HepG2 (cell line): ENCODE results near the gene THSD8. TPM values are rescaled to one million over a fixed set of nuclear protein-coding genes. Genes with fewer than 3 reads are reported as not detected.

Experiments
- ATF1 ChIP-seq: IDR thresholded peaks from 2 replicates; pipeline ENCODE4 v1.6.1; 2016; ENCODE audit warnings: mild to moderate bottlenecking, control low read depth
- CCAR2 ChIP-seq: fragments of 200-400 bp; formaldehyde crosslinking; optimal IDR thresholded peaks from 2 replicates; pipeline ENCODE3; 2018; ENCODE audit warnings: low read depth, mild to moderate bottlenecking, low read length, moderate library complexity
- CEBPG ChIP-seq: IDR thresholded peaks from 2 replicates; pipeline ENCODE4 v1.6.1; 2016
- CREBL2 ChIP-seq: sonication (generic); formaldehyde crosslinking; IDR thresholded peaks from 2 replicates; pipeline ENCODE4 v1.8.1; 2023; ENCODE audit warnings: missing genetic modification reagents, mild to moderate bottlenecking, borderline replicate concordance
- GTF3A ChIP-seq: sonication (generic); formaldehyde crosslinking; conservative IDR thresholded peaks from 2 replicates; pipeline ENCODE4 v1.4.0; 2020; ENCODE audit warnings: mild to moderate bottlenecking, missing genetic modification reagents
- HNRNPLL ChIP-seq: fragments of 200-400 bp; formaldehyde crosslinking; IDR thresholded peaks from 2 replicates; pipeline ENCODE4 v1.6.1; 2017; ENCODE audit warnings: mild to moderate bottlenecking, low read depth, low read length; ENCODE audit not compliant: poor library complexity, severe bottlenecking
- IKZF5 ChIP-seq: IDR thresholded peaks from 2 replicates; pipeline ENCODE4 v1.6.1; 2018; ENCODE audit warnings: missing genetic modification reagents, mild to moderate bottlenecking, missing compliant biosample characterization
- MED13 ChIP-seq: sonication (generic); formaldehyde crosslinking; IDR thresholded peaks from 2 replicates; pipeline ENCODE4 v1.5.0; 2020; ENCODE audit warnings: missing genetic modification reagents
- PHF21A ChIP-seq: sonication (generic); formaldehyde crosslinking; IDR thresholded peaks from 2 replicates; pipeline ENCODE4 v1.5.0; 2020; ENCODE audit warnings: mild to moderate bottlenecking, missing genetic modification reagents
- SMARCC2 ChIP-seq: fragments of 450-650 bp; IDR thresholded peaks from 2 replicates; pipeline ENCODE4 v1.6.1; 2017; ENCODE audit warnings: antibody characterized with exemption, mild to moderate bottlenecking
- SMARCE1 ChIP-seq: fragments of 450-650 bp; IDR thresholded peaks from 2 replicates; pipeline ENCODE4 v1.6.1; 2017; ENCODE audit warnings: borderline replicate concordance
- SMC3 ChIP-seq: IDR thresholded peaks from 2 replicates; pipeline ENCODE4 v1.6.1; 2011; ENCODE audit warnings: low read length, improper control_type of control experiment
- TCF7 ChIP-seq: sonication (generic); IDR thresholded peaks from 2 replicates; pipeline ENCODE4 v1.6.1; 2016; ENCODE audit warnings: antibody characterized with exemption, low read depth
- TMF1 ChIP-seq: sonication (generic); formaldehyde crosslinking; IDR thresholded peaks from 2 replicates; pipeline ENCODE4 v1.8.1; 2022; ENCODE audit warnings: low read depth, missing genetic modification reagents
- TP53 ChIP-seq: sonication (generic); formaldehyde crosslinking; conservative IDR thresholded peaks from 2 replicates; pipeline ENCODE4 v1.4.0; 2020; ENCODE audit warnings: missing genetic modification reagents
- ZFX ChIP-seq: sonication (generic); formaldehyde crosslinking; IDR thresholded peaks from 2 replicates; pipeline ENCODE4 v1.4.0; 2020; ENCODE audit warnings: mild to moderate bottlenecking, low read depth, missing genetic modification reagents, moderate library complexity
- ZNF274 ChIP-seq: sonication (generic); formaldehyde crosslinking; IDR thresholded peaks from 2 replicates; pipeline ENCODE4 v1.5.1; 2020; ENCODE audit warnings: mild to moderate bottlenecking, missing genetic modification reagents
- ZNF407 ChIP-seq: sonication (generic); formaldehyde crosslinking; IDR thresholded peaks from one replicate; pipeline ENCODE4 v1.5.1; 2020; ENCODE audit warnings: mild to moderate bottlenecking, missing genetic modification reagents; ENCODE audit errors: not compliant biosample characterization
- ZNF414 ChIP-seq: sonication (generic); formaldehyde crosslinking; IDR thresholded peaks from 2 replicates; pipeline ENCODE4 v1.5.0; 2020; ENCODE audit warnings: missing genetic modification reagents
- ZNF788 ChIP-seq: sonication (generic); formaldehyde crosslinking; IDR thresholded peaks from 2 replicates; pipeline ENCODE4 v1.5.0; 2020; ENCODE audit warnings: mild to moderate bottlenecking, missing genetic modification reagents, borderline replicate concordance
- ZNF891 ChIP-seq: sonication (generic); formaldehyde crosslinking; IDR thresholded peaks from 2 replicates; pipeline ENCODE4 v1.5.0; 2020; ENCODE audit warnings: mild to moderate bottlenecking, missing genetic modification reagents
- polyA plus RNA-seq, 8 experiments: library from polyadenylated mRNA; depleted of rRNA in 3 of 8; stranded (reverse) in 7 of 8; unstranded in 1 of 8; fragments of >200 nt; fragmentation: Illumina TruSeq in 4 of 8; extraction: Trizol in 4 of 8; gene quantifications; 2 replicates each; pipeline versions ENCODE4 v1.2.1 to v1.2.3, GENCODE V29; 2011 to 2016; ENCODE audit warnings: low read depth in 4 of 8, missing spikeins in 1 of 8, mixed read lengths in 1 of 8; ENCODE audit not compliant: insufficient read depth in 1 of 8
- total RNA-seq, 5 experiments: library from RNA; depleted of rRNA; stranded (reverse); fragments of >200 nt; fragmentation: Illumina TruSeq; extraction: Trizol; gene quantifications; 2 replicates each; pipeline ENCODE4 v1.2.3, GENCODE V29; 2016; ENCODE audit warnings: low read depth in 1 of 5

The THSD8 gene
- total and polyA plus RNA-seq, 2 of the 13 experiments (the other 11 are each of a cell fraction or from before 2014, with no cell fraction given) = 4.8 to 14.9 TPM

- TF ChIP-seq IKZF5 (CRISPR knock-in tag) (0 out of 2 replicates have a peak, but pooled peaks have one; percentile 14), PHF21A (CRISPR knock-in tag) (peak; percentile 53; the same call in 1 of the 2 replicates), ZFX (CRISPR knock-in tag) (peak; percentile 29), CREBL2 (CRISPR knock-in tag) (no peak), CEBPG (CRISPR knock-in tag) (peak; percentile 65), HNRNPLL (peak; percentile 95), MED13 (CRISPR knock-in tag) (no peak), TMF1 (CRISPR knock-in tag) (no peak), SMC3 (no peak), ZNF407 (CRISPR knock-in tag) (no peak), ZNF891 (CRISPR knock-in tag) (peak; percentile 35; the same call in 1 of the 2 replicates), ZNF414 (CRISPR knock-in tag) (no peak), SMARCC2 (no peak), GTF3A (CRISPR knock-in tag) (no peak), ATF1 (no peak), ZNF274 (peak; percentile 45; the same call in 1 of the 2 replicates), TP53 (no peak), ZNF788 (CRISPR knock-in tag) (peak; percentile 55; the same call in 1 of the 2 replicates), TCF7 (no peak), SMARCE1 (no peak), CCAR2 (no peak)
Observed at GRCh38 chr19:12789904-12790619, 11.8 kb upstream of the THSD8 start (continued).
